HG02763 (cell line): ENCODE data around the gene SLC35D1.
"Not testable (repeated sequence)": the region's sequence is repeated elsewhere in the genome, so short reads cannot be mapped to it uniquely, and the experiment has no call there.

Experiments used
- ATAC-seq: cut with Tn5 transposase; IDR thresholded peaks from one replicate; pipeline ENCODE4 v1.9.1; 2021; ENCODE audit warnings: mild to moderate bottlenecking, moderate library complexity; ENCODE audit not compliant: unreplicated experiment

The SLC35D1 gene

GRCh38 chr1:66993076-66993475, 60.9 kb downstream of the SLC35D1 start:
- ATAC-seq, result no peak

GRCh38 chr1:66985835-66986234, 68.1 kb downstream of the SLC35D1 start:
- ATAC-seq, result no peak

GRCh38 chr1:66984491-66984890, 69.5 kb downstream of the SLC35D1 start:
- peak; percentile 91 for ATAC-seq

- peak; percentile 47 for ATAC-seq
These were observed 71.2 kb downstream of the SLC35D1 start for GRCh38 chr1:66982561-66983260.

GRCh38 chr1:66981679-66982078, 72.3 kb downstream of the SLC35D1 start:
- ATAC-seq, result no peak

- ATAC-seq, result no peak
These were observed 73.1 kb downstream of the SLC35D1 start for GRCh38 chr1:66980745-66981367.

GRCh38 chr1:66979621-66980020, 74.3 kb downstream of the SLC35D1 start:
- not testable (repeated sequence) for ATAC-seq

- ATAC-seq, result no peak
These were observed 75.7 kb downstream of the SLC35D1 start for GRCh38 chr1:66978201-66978600.

GRCh38 chr1:66968574-66968973, 85.4 kb downstream of the SLC35D1 start:
- ATAC-seq, result no peak

GRCh38 chr1:66966188-66966873, 87.6 kb downstream of the SLC35D1 start:
- ATAC-seq, result not testable (repeated sequence)

- ATAC-seq, result no peak
These were observed 96.0 kb downstream of the SLC35D1 start for GRCh38 chr1:66957938-66958337.

GRCh38 chr1:66954208-66954607, 99.7 kb downstream of the SLC35D1 start:
- ATAC-seq, result no peak

- ATAC-seq, result no peak
These were observed 102.4 kb downstream of the SLC35D1 start for GRCh38 chr1:66951513-66951912.
